ENCODE measurements around the gene ACAN. TPM values are rescaled to one million over a fixed set of nuclear protein-coding genes. Genes with fewer than 3 reads are reported as not detected.

ACAN gene
- total and polyA plus RNA-seq, 7 donors: 0.06 to 0.69 (median 0.12) TPM

DNA sequence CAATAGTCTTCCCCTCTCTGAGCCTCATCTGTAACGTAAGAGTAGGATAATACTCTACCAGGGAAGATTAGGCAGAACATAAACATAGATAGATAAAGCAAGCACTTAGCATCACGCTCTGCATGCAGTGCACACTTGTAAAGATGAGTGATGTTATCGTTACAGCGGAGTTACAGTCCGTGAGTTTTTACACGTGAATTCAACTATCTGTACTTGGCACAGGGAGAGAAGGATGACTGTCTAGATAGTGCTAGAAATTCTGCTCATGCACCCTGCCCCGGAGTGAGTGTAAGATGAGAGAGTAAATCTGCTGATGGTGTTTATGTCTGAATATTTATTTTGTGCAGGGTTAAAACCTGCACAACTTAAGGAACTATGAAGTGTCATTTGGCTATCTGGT is 56.3 kb downstream of the ACAN start:
- no peaks in the 10 kb centered on the region for H3K4me1 ChIP-seq
- TF ChIP-seq, protein P1, sequence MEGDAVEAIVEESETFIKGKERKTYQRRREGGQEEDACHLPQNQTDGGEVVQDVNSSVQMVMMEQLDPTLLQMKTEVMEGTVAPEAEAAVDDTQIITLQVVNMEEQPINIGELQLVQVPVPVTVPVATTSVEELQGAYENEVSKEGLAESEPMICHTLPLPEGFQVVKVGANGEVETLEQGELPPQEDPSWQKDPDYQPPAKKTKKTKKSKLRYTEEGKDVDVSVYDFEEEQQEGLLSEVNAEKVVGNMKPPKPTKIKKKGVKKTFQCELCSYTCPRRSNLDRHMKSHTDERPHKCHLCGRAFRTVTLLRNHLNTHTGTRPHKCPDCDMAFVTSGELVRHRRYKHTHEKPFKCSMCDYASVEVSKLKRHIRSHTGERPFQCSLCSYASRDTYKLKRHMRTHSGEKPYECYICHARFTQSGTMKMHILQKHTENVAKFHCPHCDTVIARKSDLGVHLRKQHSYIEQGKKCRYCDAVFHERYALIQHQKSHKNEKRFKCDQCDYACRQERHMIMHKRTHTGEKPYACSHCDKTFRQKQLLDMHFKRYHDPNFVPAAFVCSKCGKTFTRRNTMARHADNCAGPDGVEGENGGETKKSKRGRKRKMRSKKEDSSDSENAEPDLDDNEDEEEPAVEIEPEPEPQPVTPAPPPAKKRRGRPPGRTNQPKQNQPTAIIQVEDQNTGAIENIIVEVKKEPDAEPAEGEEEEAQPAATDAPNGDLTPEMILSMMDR (IDR thresholded peaks at IDR 0.05): no peak
- ATAC-seq (no peak), DNase-seq (no peak)
- peaks cover 0 to 3% (median 2%) of the 10 kb centered on the region in 3 donors for H3K27me3 ChIP-seq (ENCODE audit: insufficient read depth in 3 of 3, low read length in 2 of 3)
- no peaks in the 10 kb centered on the region for H3K9me3 ChIP-seq
- H3K4me3 ChIP-seq: no peak overlapping the region
- intact Hi-C loops (cut with DNase I): no loop called here
- no peaks in the 10 kb centered on the region for H3K36me3 ChIP-seq (ENCODE audit: insufficient read depth in 1 of 2, low read depth in 1 of 2)
- H3K27ac ChIP-seq: no peak overlapping the region
- 63 to 74% (median 68%) methylated on average over 7 of the region's 7 CpGs for WGBS, 3 donors

DNA sequence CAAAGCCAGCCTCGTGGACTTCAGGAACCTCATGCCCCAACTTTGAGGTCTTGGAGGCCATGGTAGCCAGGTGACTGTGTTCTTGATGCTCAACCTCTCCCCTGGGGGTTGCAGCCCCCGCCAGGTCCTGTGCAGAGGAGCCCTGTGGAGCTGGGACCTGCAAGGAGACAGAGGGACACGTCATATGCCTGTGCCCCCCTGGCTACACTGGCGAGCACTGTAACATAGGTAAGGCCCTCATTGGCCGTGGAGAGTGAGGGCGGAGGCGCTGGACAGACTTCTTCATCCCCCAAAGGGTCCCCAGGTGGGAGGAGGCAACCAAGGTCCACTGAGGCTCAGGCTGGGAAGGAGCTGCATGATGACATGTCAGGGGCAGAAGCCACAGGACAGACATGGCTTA is 57.0 kb downstream of the ACAN start:
- Histone ChIP-seq H3K36me3 (ENCODE audit: insufficient read depth in 1 of 2, low read depth in 1 of 2) (no peaks in the 10 kb centered on the region), H3K27me3 (ENCODE audit: insufficient read depth in 3 of 3, low read length in 2 of 3) (peaks cover 0 to 3% (median 0%) of the 10 kb centered on the region in 3 donors), H3K27ac (no peak overlapping the region), H3K4me3 (no peak overlapping the region), H3K4me1 (no peaks in the 10 kb centered on the region), H3K9me3 (no peaks in the 10 kb centered on the region)
- 77 to 83% (median 81%) methylated on average over 7 of the region's 7 CpGs for WGBS, 3 donors
- no peak for DNase-seq
- ATAC-seq: no peak
- intact Hi-C loops (cut with DNase I): no loop called here
- TF ChIP-seq, protein P1 (IDR thresholded peaks at IDR 0.05): no peak

DNA sequence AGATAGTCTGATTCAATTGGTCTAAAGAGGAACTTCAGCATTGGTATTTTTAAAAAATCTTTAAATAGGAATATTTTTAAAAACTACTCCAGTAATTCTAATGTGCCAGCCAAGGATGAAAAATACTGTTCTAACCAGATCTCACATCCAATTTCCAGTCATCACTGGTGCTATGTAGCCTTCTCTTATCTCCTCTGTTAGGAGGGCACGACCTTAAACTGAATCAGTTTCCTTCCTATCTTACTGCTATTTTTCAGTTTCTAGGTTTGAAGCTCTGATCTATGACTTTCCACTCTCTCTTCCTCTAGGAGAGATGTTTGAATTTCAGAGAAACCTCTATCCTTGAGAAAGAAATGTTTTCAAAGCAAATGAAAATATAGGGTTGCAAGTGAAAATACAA is 60.2 kb downstream of the ACAN start:
- ATAC-seq: no peak
- H3K36me3 ChIP-seq (ENCODE audit: insufficient read depth in 1 of 2, low read depth in 1 of 2): no peaks in the 10 kb centered on the region
- intact Hi-C loops (cut with DNase I): no loop called here
- TF ChIP-seq, protein P1 (IDR thresholded peaks at IDR 0.05): no peak
- peaks cover 0 to 3% (median 0%) of the 10 kb centered on the region in 3 donors for H3K27me3 ChIP-seq (ENCODE audit: insufficient read depth in 3 of 3, low read length in 2 of 3)
- no peaks in the 10 kb centered on the region for H3K9me3 ChIP-seq
- WGBS, 3 donors: 61 to 75% (median 70%) methylated on average over 1 of the region's 1 CpG
- no peaks in the 10 kb centered on the region for H3K4me1 ChIP-seq
- DNase-seq: no peak
- no peak overlapping the region for H3K27ac ChIP-seq
- H3K4me3 ChIP-seq: no peak overlapping the region

DNA sequence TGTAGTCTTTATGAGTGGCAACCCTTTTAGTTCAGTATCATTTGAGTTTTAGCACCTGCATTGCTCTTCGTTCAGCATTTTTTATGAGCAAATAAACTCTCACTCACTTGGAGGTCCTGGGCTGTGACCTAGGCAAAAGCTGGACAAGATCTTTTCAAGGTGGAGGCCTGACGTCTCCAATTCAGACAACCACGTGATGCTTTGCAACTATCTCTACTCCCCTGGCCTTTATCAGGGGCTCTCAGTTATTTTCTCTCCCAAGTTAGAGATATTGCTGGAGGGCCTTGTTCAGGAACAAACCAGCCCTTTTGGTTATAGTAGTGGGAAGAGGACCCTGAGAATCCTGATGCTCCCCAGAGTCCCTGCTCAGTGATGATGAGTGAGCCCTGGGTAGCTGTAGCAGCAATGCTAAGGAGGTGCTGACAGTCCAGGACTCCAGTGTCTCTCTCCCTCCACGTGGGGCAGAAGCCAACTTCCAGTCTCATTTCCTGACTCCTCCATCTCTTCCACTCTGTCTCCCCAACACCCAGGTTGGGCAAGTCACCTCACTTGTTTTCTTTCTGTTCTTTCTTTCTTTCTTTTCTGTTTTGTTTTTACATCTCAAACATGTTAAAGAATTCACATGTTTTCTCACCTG is 61.7 kb downstream of the ACAN start:
- Histone ChIP-seq H3K27me3 (ENCODE audit: insufficient read depth in 3 of 3, low read length in 2 of 3) (peaks cover 0 to 3% (median 0%) of the 10 kb centered on the region in 3 donors), H3K4me3 (no peak overlapping the region), H3K36me3 (ENCODE audit: insufficient read depth in 1 of 2, low read depth in 1 of 2) (no peaks in the 10 kb centered on the region), H3K9me3 (no peaks in the 10 kb centered on the region), H3K4me1 (no peaks in the 10 kb centered on the region), H3K27ac (no peak overlapping the region)
- TF ChIP-seq, protein P1 (IDR thresholded peaks at IDR 0.05): no peak
- intact Hi-C loops (cut with DNase I): no loop called here
- DNase-seq (no peak), ATAC-seq (no peak)
- WGBS, 3 donors: 69 to 75% (median 70%) methylated on average over 4 of the region's 4 CpGs

Measured in psoas muscle (tissue), 8 donors.